ENCODE measurements around the gene EYA4.

EYA4 gene

DNA sequence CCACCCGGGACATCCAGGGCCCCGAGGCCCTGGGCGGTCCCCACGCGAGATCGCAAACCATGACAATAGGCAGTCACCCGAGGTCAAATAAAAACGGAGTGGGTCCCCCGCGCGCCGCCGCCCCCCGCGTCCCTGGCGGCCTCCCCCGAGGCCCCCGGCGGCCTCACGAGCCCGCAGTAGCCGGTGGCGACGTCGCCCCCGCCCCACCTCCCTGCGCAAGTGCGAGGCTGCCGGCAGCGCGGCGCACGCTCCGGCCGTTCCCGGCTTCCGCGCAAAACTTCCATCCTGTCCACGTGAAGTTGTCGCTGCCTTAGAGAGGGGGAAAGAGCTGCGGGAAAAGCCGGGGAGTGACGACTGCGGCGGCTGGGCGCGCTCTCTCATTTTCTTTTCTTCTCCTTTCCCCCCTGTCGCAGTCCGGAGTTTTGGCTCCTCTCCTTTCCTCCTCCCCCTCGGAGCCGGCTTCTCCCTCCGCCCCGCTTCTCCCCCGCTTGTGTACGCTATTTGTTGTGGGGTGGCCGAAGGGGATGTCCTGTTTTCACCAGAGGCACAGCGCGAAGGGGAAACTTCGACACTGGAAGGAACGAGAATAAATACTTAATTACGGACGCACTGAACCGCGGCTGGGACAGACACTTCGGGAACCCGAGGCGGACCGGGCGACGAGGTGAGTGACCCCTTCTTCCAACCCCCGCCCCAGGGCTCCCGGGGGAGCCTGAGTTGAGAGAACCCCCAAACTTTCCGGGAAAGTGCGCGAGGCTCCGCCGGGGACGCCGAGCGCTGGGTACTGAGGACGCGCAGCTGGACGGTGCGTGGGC is at the start of gene EYA4:
TSS of gene EYA4 (plus strand) at position 272 of the 815 bp plus-strand sequence. CDS start 33,424 bp downstream, outside the sequence.
- no peak for DNase-seq (ENCODE audit: low read depth)

DNA sequence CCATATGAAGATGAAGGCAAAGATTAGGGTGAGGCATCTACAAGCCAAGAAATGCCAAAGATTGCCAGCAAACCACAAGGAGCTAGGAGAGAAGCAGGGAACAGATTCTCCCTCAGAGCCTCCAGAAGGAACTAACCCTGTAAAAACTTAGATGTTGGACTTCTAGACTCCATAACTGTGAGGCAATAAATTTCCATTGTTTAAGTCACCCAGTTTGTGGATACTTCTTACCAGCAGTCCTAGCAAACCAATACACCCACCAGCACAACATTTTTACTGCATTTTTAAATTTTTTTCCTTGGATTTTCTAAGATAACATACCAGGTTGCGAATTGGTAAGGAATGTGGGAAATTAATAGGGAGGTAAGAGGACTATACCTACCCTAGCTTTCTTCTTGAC is 47.8 kb upstream of the EYA4 start:
- DNase-seq (ENCODE audit: low read depth) = no peak

DNA sequence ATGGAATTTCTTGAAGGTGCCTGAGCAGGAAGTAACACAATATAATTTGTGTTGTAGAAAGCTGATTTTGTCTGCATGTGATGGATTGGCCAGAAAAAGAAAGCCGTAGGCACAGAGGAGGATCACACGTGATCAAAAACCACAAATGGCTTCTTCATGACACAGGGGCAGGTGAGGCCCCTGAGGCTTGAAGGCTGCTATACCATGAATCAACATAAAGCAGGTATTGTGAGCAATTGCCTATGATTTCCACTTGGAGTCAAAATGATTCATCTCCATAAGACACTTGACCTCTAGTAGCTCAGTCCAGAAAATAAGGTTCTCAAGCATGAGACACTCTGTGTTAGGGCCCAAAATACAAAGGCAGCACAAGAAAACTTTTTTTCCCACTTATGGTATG is 42.4 kb upstream of the EYA4 start:
- no peak for DNase-seq (ENCODE audit: low read depth)

- no peak for DNase-seq (ENCODE audit: low read depth)
These were observed 39.9 kb upstream of the EYA4 start for GRCh38 chr6:133201231-133201630.

- peak; percentile 53 for DNase-seq (ENCODE audit: low read depth)
These were observed 38.4 kb upstream of the EYA4 start for GRCh38 chr6:133202610-133203343.

DNA sequence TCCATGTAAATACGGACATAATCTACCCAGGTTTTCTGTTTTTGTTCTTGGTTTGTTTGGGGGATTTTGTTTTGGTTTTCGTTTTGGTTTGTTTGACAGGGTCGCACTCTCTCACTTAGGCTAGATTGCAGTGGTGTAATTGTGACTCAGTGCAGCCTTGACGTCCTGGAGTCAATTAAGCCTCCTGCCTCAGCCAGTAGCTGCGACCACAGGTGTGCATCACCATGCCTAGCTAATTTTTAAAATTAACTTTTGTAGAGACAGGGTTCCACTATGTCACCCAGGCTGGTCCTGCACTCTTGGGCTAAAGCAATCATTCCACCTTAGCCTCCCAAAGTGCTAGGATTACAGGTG is 37.8 kb upstream of the EYA4 start:
- no peak for DNase-seq (ENCODE audit: low read depth)

DNA sequence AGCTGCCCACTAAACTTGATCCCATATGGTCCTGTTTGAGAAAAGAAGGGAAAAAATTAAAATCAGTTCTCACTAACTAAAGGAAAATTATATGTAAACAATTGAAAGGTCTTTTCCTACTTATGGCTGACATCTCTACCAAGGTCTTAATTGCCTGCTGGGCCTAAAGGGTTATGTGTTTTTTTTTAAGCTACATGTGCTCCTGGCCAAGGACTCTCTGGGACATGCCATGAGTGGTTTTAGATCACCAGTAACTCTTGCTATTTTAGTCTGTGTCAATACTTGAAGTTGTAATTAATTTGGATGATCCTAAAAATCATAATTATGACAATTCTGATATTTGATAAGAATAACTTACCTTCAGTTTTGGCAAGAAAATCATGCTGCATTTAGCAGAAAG is 35.9 kb upstream of the EYA4 start:
- DNase-seq (ENCODE audit: low read depth) = no peak

- no peak for DNase-seq (ENCODE audit: low read depth)
These were observed 34.2 kb upstream of the EYA4 start for GRCh38 chr6:133206942-133207341.

DNA sequence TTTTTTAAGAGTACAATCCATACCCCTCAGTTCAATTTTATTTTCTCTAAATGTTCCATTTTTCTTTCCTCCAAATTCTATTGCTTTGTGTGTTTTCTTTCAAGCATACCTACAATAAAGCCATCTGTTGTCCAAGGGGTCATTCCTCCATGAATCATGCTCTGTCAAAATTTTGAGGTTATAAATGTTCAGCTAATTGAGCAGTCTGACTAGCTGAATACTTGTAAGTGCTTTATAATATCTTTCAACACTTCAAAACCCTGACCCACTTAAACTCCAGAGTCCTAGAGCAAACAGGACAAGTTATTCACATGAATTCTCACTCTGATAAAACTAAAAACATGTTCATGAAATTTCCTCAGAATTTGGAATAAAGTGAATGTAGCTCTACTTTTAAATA is 33.4 kb upstream of the EYA4 start:
- DNase-seq (ENCODE audit: low read depth) = no peak

- DNase-seq (ENCODE audit: low read depth) = no peak
These were observed 32.9 kb upstream of the EYA4 start for GRCh38 chr6:133208183-133208755.

DNA sequence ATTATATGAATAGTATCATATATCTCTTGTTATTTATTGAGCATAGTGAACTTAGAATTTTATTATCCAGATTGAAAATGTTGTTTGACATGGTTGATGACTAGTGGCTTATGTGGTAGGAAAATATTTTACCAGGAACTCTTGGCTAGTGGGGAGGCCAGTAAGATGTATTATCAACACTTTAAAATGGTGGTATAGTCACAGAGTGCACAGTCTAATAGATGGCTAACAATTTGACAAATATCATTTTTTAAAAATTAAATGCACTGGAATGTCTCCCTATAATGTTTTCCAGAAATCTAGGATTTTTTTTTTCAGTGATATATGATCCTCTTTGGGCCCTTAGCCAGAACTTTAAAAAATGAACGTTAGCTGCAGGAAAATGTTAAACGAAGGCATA is 26.9 kb upstream of the EYA4 start:
- no peak for DNase-seq (ENCODE audit: low read depth)

DNA sequence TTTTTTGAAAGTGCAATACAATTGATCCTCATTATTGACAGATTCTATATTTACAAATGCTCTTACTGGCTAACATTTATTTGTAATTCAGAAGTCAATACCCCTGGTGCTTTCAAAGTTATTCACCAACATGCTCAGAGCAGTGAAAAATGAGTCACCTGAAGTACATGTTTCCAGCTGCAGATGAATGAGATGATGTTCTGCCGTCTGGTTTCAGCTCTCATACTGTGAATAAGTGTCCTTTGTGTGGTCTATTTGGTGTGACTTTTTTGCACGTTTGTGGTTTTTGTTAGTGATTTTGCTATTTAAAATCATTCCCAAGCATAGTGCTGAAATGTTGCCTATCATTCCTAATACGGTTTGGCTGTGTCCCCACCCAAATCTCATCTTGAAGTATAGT is 22.3 kb upstream of the EYA4 start:
- DNase-seq (ENCODE audit: low read depth) = no peak

DNA sequence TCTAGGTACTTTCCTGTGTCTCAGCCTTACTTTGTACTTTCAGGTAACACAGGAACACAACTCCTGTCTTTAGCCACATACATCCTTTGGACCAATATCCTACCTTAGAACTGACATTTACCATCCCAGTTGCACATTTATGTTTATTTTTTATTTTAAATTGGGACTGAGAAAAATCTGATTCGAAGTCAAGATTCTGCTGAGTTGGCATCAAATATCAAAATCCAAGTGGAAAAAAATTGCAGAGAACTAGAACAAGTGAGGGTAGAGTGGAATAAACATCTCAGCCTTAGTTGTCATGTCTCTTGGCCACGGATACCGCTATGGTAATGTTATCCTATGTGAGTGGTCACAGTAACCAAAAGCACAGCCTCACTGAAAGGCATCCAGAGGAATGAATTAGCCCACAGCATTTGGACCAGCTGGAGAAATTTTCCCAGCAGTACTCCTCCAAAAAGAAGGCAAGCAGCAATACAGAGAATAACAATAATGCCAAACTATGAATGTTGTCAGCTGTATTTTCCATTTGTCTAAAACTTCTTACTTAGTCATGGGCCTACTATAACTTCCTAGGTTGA is 17.6 kb upstream of the EYA4 start:
- DNase-seq (ENCODE audit: low read depth) = no peak

GRCh38 chr6:133225560-133225959 is 15.6 kb upstream of the EYA4 start:
- no peak for DNase-seq (ENCODE audit: low read depth)

DNA sequence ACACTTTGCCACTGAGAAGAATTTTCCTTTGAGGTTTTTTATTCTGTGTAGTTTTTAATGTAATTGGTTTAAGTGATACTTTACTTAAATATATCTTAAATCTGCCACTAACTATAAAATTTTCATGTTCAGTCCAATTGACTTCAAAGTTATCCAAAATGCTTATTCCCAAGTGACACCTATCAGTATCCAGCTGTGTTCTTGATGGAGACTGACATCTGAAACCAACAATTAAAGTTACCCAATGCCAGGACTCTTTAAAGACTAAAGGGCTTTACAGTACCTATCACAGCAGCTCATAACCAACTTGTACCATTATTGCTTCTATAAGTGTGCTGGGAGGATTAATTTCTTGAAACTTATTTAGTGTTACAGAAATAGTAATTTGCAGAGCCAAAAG is 13.8 kb upstream of the EYA4 start:
- no peak for DNase-seq (ENCODE audit: low read depth)

GRCh38 chr6:133230052-133230451 is 11.1 kb upstream of the EYA4 start:
- DNase-seq (ENCODE audit: low read depth) = no peak

DNA sequence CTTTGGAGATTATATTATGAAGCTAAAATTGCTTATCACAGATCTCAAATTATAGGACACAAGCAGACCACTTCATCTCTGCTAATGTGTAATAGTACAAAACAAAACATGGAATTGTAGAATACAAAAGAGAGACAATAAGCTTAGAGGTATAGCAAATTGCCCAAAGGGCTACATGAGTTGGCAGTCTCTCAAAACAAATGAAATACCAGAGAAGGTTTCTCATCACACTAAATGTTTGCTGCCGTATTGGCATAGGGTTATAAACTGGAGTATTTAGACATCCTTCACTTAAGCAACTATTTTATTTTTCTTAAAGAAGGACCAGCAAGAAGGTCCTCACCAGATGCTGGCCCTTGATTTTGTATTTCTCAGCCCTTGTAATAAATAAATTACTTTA is 5.9 kb upstream of the EYA4 start:
- DNase-seq (ENCODE audit: low read depth) = no peak

DNA sequence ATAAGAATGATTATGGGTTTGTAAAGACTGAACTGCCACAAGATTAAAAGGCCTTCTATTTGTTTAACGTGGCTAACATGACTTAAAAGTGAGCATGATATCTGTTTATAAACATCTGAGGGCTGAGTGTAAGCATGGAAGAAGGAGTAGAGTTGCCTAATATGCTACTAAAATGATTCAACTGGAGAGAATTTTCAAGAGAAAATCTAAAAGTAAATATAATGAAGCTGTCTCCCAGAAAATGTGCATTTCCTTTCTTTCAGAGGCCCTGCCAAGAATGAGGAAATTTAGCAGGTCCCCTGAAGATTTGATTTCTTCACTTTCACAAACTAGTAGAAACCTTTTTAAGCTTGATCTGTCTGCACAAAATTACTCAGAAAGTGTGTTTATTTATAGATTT is 4.2 kb upstream of the EYA4 start:
- DNase-seq (ENCODE audit: low read depth) = peak; percentile 28

DNA sequence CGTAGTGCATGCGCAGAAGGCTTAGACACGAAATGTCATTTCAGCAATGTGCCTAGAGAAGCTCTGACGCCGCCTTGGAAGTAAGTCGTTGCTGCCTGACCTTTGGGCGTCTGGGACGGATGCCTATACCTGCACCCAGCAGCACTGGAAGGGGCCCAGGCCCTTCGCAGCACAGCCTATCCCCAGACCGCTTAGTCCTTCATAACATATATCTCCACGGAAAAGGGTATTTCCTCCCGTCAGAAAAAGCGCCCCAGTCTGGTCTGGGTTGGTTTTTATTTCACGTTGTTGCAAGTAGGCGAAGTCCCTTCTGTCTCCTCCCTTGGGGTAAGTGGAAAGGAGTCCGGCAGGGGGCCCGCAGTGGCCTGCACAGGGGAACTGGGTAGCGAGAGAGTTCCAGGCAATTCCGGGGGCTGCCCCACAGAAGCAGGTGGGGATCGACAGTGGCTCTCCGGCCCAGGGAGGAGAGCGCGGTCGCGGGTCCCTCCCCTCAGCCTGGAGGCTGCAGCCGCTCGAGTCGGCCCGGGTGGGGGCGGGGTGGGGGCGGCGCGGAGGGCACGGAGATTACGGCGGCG is 559 bp upstream of the EYA4 start:
- DNase-seq (ENCODE audit: low read depth) = no peak

DNA sequence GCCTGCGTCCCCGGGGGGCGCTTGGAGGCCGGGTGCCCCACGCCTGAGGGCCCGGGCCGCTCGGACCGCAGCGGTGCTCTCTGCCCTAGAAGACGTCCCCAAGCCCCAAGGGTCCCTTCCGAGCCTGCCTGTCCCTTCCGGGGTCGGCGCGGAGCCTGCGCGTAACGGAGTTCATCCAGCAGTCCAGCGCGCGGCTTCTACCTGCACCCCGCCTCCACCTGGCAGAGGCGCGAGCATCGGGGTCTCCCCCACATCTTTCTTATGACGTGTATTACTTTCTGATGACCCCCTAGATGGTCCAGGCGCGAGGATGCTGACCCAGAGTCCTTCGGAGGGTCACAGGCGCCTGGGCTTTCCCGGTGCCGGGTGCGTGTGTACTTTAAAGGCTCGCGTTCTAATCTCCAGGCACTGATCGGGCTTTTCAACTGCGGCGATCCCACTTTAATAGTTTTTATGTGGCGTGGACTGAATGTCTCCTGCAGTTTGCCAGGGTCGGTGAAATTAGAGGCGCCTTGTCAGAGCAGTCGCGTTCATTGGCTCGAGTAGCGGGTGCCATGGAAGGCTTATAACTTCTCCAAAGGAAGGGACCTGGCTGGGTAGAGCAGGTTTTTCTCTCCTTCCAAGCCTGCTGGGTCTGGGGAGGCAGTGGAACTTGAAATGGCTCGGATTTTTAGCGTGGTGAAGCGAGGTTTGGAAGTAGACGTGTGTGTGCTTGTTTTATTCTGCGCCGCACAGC is 912 bp downstream of the EYA4 start:
- DNase-seq (ENCODE audit: low read depth) = no peak

GRCh38 chr6:133242637-133243585 is 1.8 kb downstream of the EYA4 start:
- DNase-seq (ENCODE audit: low read depth) = peak; percentile 31
